Measurements from ENCODE around the gene PLSCR4. TPM values are rescaled to one million over a fixed set of nuclear protein-coding genes. Genes with fewer than 3 reads are reported as not detected.

The PLSCR4 gene
- total and polyA plus RNA-seq, 9 donors: 30.7 to 78.4 (median 50.9) TPM

GRCh38 chr3:146157325-146158060 lies 93.4 kb downstream of the PLSCR4 start:
- TF ChIP-seq CTCF (IDR thresholded peaks at IDR 0.05): no peak
- no peak for TF ChIP-seq EP300 (IDR thresholded peaks at IDR 0.05)
- no peak for TF ChIP-seq POLR2A (IDR thresholded peaks at IDR 0.05)
- 27 to 46% (median 41%) methylated on average over 2 of the region's 2 CpGs for WGBS, 3 donors

GRCh38 chr3:146156666-146157314 lies 94.1 kb downstream of the PLSCR4 start:
- TF ChIP-seq POLR2A (IDR thresholded peaks at IDR 0.05) (no peak), EP300 (IDR thresholded peaks at IDR 0.05) (no peak), CTCF (IDR thresholded peaks at IDR 0.05) (no peak)
- no peaks in the 10 kb centered on the region for H3K27me3 ChIP-seq
- peak overlapping the region; percentile 32 for H3K4me3 ChIP-seq
- peak overlapping the region; percentile 15 to 74 for H3K27ac ChIP-seq
- intact Hi-C loops (cut with DNase I): no loop called here
- no peak for DNase-seq
- 6 to 50% (median 32%) methylated on average over 3 of the region's 3 CpGs for WGBS, 3 donors
- H3K9me3 ChIP-seq: no peaks in the 10 kb centered on the region
- H3K36me3 ChIP-seq: no peaks in the 10 kb centered on the region
- H3K4me1 ChIP-seq (ENCODE audit: insufficient read depth): peaks cover 2% of the 10 kb centered on the region

More at GRCh38 chr3:146157325-146158060, 93.4 kb downstream of the PLSCR4 start:
- Histone ChIP-seq H3K36me3 (no peaks in the 10 kb centered on the region), H3K9me3 (no peaks in the 10 kb centered on the region), H3K4me3 (no peak overlapping the region), H3K4me1 (ENCODE audit: insufficient read depth) (peaks cover 2% of the 10 kb centered on the region), H3K27ac (peak overlapping the region in 1 of 2 donors; percentile 74), H3K27me3 (no peaks in the 10 kb centered on the region)
- intact Hi-C loops (cut with DNase I): no loop called here
- no peak for DNase-seq

- peak in 2 of 5 donors; percentile 35 to 43 for DNase-seq
- Histone ChIP-seq H3K9me3 (no peaks in the 10 kb centered on the region), H3K27ac (peak overlapping the region; percentile 15 to 74), H3K36me3 (no peaks in the 10 kb centered on the region), H3K4me1 (ENCODE audit: insufficient read depth) (peaks cover 5% of the 10 kb centered on the region), H3K4me3 (peak overlapping the region; percentile 32), H3K27me3 (no peaks in the 10 kb centered on the region)
- 1 to 10% (median 8%) methylated on average over 4 of the region's 4 CpGs for WGBS, 3 donors
- intact Hi-C loops (cut with DNase I): no loop called here
- TF ChIP-seq EP300 (IDR thresholded peaks at IDR 0.05) (no peak), CTCF (IDR thresholded peaks at IDR 0.05) (no peak), POLR2A (IDR thresholded peaks at IDR 0.05) (no peak)
Observed at GRCh38 chr3:146156095-146156494, 94.8 kb downstream of the PLSCR4 start.

GRCh38 chr3:146154995-146155394 lies 95.9 kb downstream of the PLSCR4 start:
- 15 to 51% (median 25%) methylated on average over 2 of the region's 2 CpGs for WGBS, 3 donors
- no peak overlapping the region for H3K4me3 ChIP-seq
- H3K27me3 ChIP-seq: no peaks in the 10 kb centered on the region
- H3K9me3 ChIP-seq: no peaks in the 10 kb centered on the region
- no peak for DNase-seq
- TF ChIP-seq CTCF (IDR thresholded peaks at IDR 0.05) (no peak), POLR2A (IDR thresholded peaks at IDR 0.05) (no peak), EP300 (IDR thresholded peaks at IDR 0.05) (no peak)
- H3K27ac ChIP-seq: peak overlapping the region in 1 of 2 donors; percentile 74
- peaks cover 6% of the 10 kb centered on the region for H3K4me1 ChIP-seq (ENCODE audit: insufficient read depth)
- H3K36me3 ChIP-seq: no peaks in the 10 kb centered on the region
- intact Hi-C loops (cut with DNase I): no loop called here
